ENCODE data around the gene ITGAV.

Gene ITGAV

GRCh38 chr2:186687807-186688211, 98.0 kb downstream of the ITGAV start:
- DNase-seq, result no peak

GRCh38 chr2:186688813-186689212, 99.0 kb downstream of the ITGAV start:
- no peak for DNase-seq

- DNase-seq, result no peak
Observed at GRCh38 chr2:186690786-186691185, 100.9 kb downstream of the ITGAV start.

GRCh38 chr2:186691231-186691630, 101.4 kb downstream of the ITGAV start:
- DNase-seq, result no peak

GRCh38 chr2:186691900-186692299, 102.0 kb downstream of the ITGAV start:
- DNase-seq, result no peak

GRCh38 chr2:186693446-186693832, 103.6 kb downstream of the ITGAV start:
- no peak for DNase-seq

- DNase-seq, result no peak
Observed at GRCh38 chr2:186695081-186695756, 105.4 kb downstream of the ITGAV start.

GRCh38 chr2:186696290-186696689, 106.4 kb downstream of the ITGAV start:
- no peak for DNase-seq

- no peak for DNase-seq
Observed at GRCh38 chr2:186696804-186697203, 106.9 kb downstream of the ITGAV start.

GRCh38 chr2:186697536-186697935, 107.7 kb downstream of the ITGAV start:
- DNase-seq, result no peak

- DNase-seq, result no peak
Observed at GRCh38 chr2:186699742-186700141, 109.9 kb downstream of the ITGAV start.

- DNase-seq, result no peak
Observed at GRCh38 chr2:186702006-186702405, 112.2 kb downstream of the ITGAV start.

GRCh38 chr2:186702501-186702900, 112.6 kb downstream of the ITGAV start:
- no peak for DNase-seq

- no peak for DNase-seq
Observed at GRCh38 chr2:186704897-186705296, 115.0 kb downstream of the ITGAV start.

- no peak for DNase-seq
Observed at GRCh38 chr2:186709529-186710450, 119.9 kb downstream of the ITGAV start.

- DNase-seq, result no peak
Observed at GRCh38 chr2:186713691-186714090, 123.8 kb downstream of the ITGAV start.

GRCh38 chr2:186714611-186715010, 124.8 kb downstream of the ITGAV start:
- no peak for DNase-seq

- no peak for DNase-seq
Observed at GRCh38 chr2:186716004-186716403, 126.1 kb downstream of the ITGAV start.

GRCh38 chr2:186716899-186717298, 127.0 kb downstream of the ITGAV start:
- DNase-seq, result no peak

- no peak for DNase-seq
Observed at GRCh38 chr2:186717320-186718007, 127.6 kb downstream of the ITGAV start.

GRCh38 chr2:186718122-186718521, 128.3 kb downstream of the ITGAV start:
- no peak for DNase-seq

- DNase-seq, result no peak
Observed at GRCh38 chr2:186718903-186719302, 129.0 kb downstream of the ITGAV start.

GRCh38 chr2:186721956-186722355, 132.1 kb downstream of the ITGAV start:
- DNase-seq, result no peak

GRCh38 chr2:186724736-186725135, 134.9 kb downstream of the ITGAV start:
- no peak for DNase-seq

All from activated CD4-positive, alpha-beta T cell treated with anti-CD3 and anti-CD28 coated beads for 48 hours (primary cell).